T-cell (primary cell): ENCODE measurements around the gene ARHGDIG. TPM values are rescaled to one million over a fixed set of nuclear protein-coding genes. Genes with fewer than 3 reads are reported as not detected.
A peak's percentile ranks its signal among the peaks of the same experiment; 100 is the strongest.

Experiments used
- ATAC-seq, 4 experiments: fragments of 200-7000 bp in 3 of 4; fragments of 150-1000 bp in 1 of 4; cut with Tn5 transposase; replicated peaks in 1 of 4; 1 replicate in 3 of 4; 2 replicates in 1 of 4; pipeline ENCODE4 v1.10.0; 2021; ENCODE audit warnings: moderate library complexity in 3 of 4, mild to moderate bottlenecking in 2 of 4, moderate number of reproducible peaks in 1 of 4
- CTCF ChIA-PET, 2 donors: fragments of 300-600 bp; sonication (Branson Sonifier 250); formaldehyde crosslinking; loops; one replicate each; lab custom pipeline; 2022; ENCODE audit warnings: antibody characterized with exemption in 2 of 2; lab: Charles Lee
- POLR2A ChIA-PET, 2 donors: fragments of 300-600 bp; sonication (Branson Sonifier 250); formaldehyde crosslinking; loops; one replicate each; lab custom pipeline; 2022; ENCODE audit warnings: antibody characterized with exemption in 2 of 2; lab: Charles Lee
- DNase-seq, 35 experiments: peaks; one replicate each; pipeline versions ENCODE4 v3.0.0 to v3.0.0-alpha.2; 2013 to 2023
- H3K27ac ChIP-seq: one replicate; pipeline ENCODE4 v1.5.1; 2013; ENCODE audit warnings: low read length
- H3K27me3 ChIP-seq, 2 experiments: replicated peaks in 1 of 2; 1 replicate in 1 of 2; 2 replicates in 1 of 2; pipeline versions ENCODE4 v1.6.1 to v1.7.0; 2013; ENCODE audit warnings: low read length in 1 of 2, mixed read lengths in 1 of 2; ENCODE audit not compliant: control insufficient read depth in 2 of 2, insufficient read depth in 2 of 2; ENCODE audit errors: extremely low read depth in 1 of 2
- H3K36me3 ChIP-seq, 2 donors: 1 replicate in 1 of 2; 2 replicates in 1 of 2; pipeline versions ENCODE4 v1.6.1 to v1.7.0; 2013; ENCODE audit warnings: low read length in 1 of 2; ENCODE audit not compliant: control insufficient read depth in 2 of 2, insufficient read depth in 1 of 2; ENCODE audit errors: extremely low read depth in 1 of 2
- H3K4me1 ChIP-seq, 2 experiments: 1 replicate in 1 of 2; 2 replicates in 1 of 2; pipeline versions ENCODE4 v1.6.1 to v1.7.0; 2013; ENCODE audit warnings: low read length in 2 of 2, mixed read lengths in 1 of 2; ENCODE audit not compliant: insufficient read depth in 2 of 2, control insufficient read depth in 1 of 2; ENCODE audit errors: extremely low read depth in 1 of 2
- H3K4me3 ChIP-seq, 2 donors: 1 replicate in 1 of 2; 2 replicates in 1 of 2; pipeline versions ENCODE4 v1.5.1 to v1.7.0; 2013; ENCODE audit warnings: mild to moderate bottlenecking in 2 of 2, low read length in 1 of 2, moderate library complexity in 1 of 2; ENCODE audit not compliant: control insufficient read depth in 1 of 2; ENCODE audit errors: extremely low read depth in 1 of 2
- H3K9me3 ChIP-seq: 2 replicates; pipeline ENCODE4 v1.7.0; 2013
- H3K27ac Mint-ChIP-seq, 2 donors: one replicate each; pipeline ENCODE4 v1.8.0; 2020 to 2021; ENCODE audit warnings: mild to moderate bottlenecking in 2 of 2, mixed read lengths in 2 of 2
- H3K27me3 Mint-ChIP-seq, 2 donors: one replicate each; pipeline ENCODE4 v1.8.0; 2021 to 2022; ENCODE audit warnings: mixed read lengths in 2 of 2
- H3K36me3 Mint-ChIP-seq: one replicate; pipeline ENCODE4 v1.8.0; 2021; ENCODE audit warnings: mixed read lengths
- H3K4me1 Mint-ChIP-seq, 3 donors: one replicate each; pipeline ENCODE4 v1.8.0; 2020 to 2022; ENCODE audit warnings: mixed read lengths in 3 of 3, mild to moderate bottlenecking in 1 of 3
- H3K4me3 Mint-ChIP-seq, 3 donors: one replicate each; pipeline ENCODE4 v1.8.0; 2020 to 2022; ENCODE audit warnings: mild to moderate bottlenecking in 3 of 3, mixed read lengths in 3 of 3, moderate library complexity in 3 of 3
- H3K9me3 Mint-ChIP-seq, 3 donors: one replicate each; pipeline ENCODE4 v1.8.0; 2020 to 2022; ENCODE audit warnings: mixed read lengths in 3 of 3
- WGBS: methylation state at CpG from one replicate; pipeline ENCODE4 v1.1.5; 2013; ENCODE audit warnings: missing lambda C conversion rate; ENCODE audit not compliant: insufficient coverage; 5-methylcytosine and 5-hydroxymethylcytosine counted together
- total RNA-seq, 35 experiments: library from RNA in 6 of 35; stranded (reverse) in 6 of 35; fragments of 120-200 nt in 1 of 35; gene quantifications; one replicate each; pipeline versions ENCODE4 v1.2.1 to v1.2.4 and lab custom pipeline; 2013 to 2026

The ARHGDIG gene
- total RNA-seq, 5 donors from 2014 or later (not counting 1 experiment from before 2014, with no cell fraction given), result 0.40 to 1.6 (median 0.59) TPM; not detected in 2

DNA sequence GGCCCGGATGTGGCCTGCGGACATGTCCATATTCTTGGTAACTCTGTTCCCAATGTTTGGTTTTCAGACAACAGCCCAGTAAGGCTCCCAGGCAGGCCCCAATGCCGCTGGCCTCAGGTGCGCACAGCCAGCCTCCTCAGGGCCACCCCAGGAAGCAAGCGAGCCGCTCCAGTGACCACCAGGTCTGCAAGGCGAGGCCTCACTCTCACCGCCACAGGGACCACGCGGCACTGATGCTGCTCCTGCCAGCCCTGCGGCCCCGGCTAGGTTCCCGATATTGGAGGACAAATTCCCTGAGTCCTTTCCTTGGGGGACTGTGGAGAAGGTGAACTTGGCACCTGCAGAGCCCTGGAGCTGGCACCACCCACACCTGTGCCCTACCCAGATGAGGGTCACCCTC is 21.6 kb downstream of the ARHGDIG start:
- Mint-ChIP-seq H3K9me3 (no peaks in the 10 kb centered on the region), H3K4me3 (no peak overlapping the region), H3K27ac (no peak overlapping the region), H3K36me3 (peaks cover 5% of the 10 kb centered on the region), H3K27me3 (no peaks in the 10 kb centered on the region), H3K4me1 (peaks cover 1 to 9% (median 5%) of the 10 kb centered on the region in 3 donors)
- peaks cover 0 to 7% of the 10 kb centered on the region in 2 experiments for H3K4me1 ChIP-seq
- H3K9me3 ChIP-seq, result no peaks in the 10 kb centered on the region
- ChIA-PET POLR2A (no interaction called here), CTCF (no interaction called here)
- H3K27me3 ChIP-seq, result no peaks in the 10 kb centered on the region
- ATAC-seq (no peak), DNase-seq (no peak)
- 97% methylated on average over 7 of the region's 13 CpGs for WGBS
- no peak overlapping the region for H3K27ac ChIP-seq
- peaks cover 19 to 51% of the 10 kb centered on the region in 2 donors for H3K36me3 ChIP-seq
- H3K4me3 ChIP-seq, result no peak overlapping the region

DNA sequence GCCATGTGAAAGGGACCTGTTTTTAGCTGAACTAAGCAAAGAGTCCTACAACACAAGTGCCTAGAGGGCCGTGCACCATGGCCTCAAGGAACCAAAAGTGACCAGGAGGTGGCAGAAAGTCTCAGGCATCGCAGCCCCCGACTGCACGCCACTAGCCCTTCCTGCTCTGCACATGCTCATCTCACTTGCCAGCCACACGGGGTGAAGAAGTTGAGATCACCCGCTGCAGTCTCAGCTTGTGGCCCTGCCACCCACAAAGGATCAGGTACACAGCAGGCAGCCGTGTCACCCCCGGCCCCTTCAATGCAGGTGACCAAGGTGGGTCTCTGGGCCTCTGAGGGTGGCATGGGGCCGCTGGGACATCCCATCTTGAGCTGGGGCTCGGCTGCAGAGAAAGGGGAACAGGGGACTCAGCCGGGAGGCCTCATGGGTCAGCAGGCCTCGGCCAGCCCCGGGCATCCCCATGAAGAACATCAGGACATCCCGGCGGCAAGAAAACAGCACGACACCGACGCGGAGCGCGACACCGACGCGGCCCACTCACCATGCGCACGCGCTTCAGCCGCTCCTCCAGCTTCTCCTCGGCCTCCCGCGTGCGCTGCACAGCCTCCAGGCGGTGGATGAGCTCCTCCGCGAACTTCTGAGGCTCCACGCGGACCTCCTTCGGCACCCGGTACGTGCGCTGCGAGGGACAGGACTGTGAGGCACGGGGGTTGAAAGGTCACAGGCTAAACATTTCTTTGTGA is 23.5 kb downstream of the ARHGDIG start:
- Histone ChIP-seq H3K9me3 (no peaks in the 10 kb centered on the region), H3K36me3 (peaks cover 27 to 57% of the 10 kb centered on the region in 2 donors), H3K4me1 (peaks cover 2 to 27% of the 10 kb centered on the region in 2 experiments), H3K4me3 (no peak overlapping the region), H3K27me3 (no peaks in the 10 kb centered on the region), H3K27ac (no peak overlapping the region)
- peaks cover 5% of the 10 kb centered on the region for H3K36me3 Mint-ChIP-seq
- no peak overlapping the region for H3K27ac Mint-ChIP-seq
- H3K9me3 Mint-ChIP-seq, result no peaks in the 10 kb centered on the region
- peak in 2 of 4 experiments; percentile 36 to 63 for ATAC-seq
- 94% methylated on average over 41 of the region's 43 CpGs for whole genome bisulfite sequencing
- ChIA-PET POLR2A (interaction anchor here in 1 of 2 donors (0.6 kb wide), 1 partner anchor 156 kb away, joined by 6 read pairs; no protein-coding TSS in a partner anchor), CTCF (no interaction called here)
- no peaks in the 10 kb centered on the region for H3K27me3 Mint-ChIP-seq
- peaks cover 7 to 10% (median 9%) of the 10 kb centered on the region in 3 donors for H3K4me1 Mint-ChIP-seq
- no peak overlapping the region for H3K4me3 Mint-ChIP-seq
- DNase-seq, result peak in 3 of 35 experiments; percentile 26 to 43 (median 33)

DNA sequence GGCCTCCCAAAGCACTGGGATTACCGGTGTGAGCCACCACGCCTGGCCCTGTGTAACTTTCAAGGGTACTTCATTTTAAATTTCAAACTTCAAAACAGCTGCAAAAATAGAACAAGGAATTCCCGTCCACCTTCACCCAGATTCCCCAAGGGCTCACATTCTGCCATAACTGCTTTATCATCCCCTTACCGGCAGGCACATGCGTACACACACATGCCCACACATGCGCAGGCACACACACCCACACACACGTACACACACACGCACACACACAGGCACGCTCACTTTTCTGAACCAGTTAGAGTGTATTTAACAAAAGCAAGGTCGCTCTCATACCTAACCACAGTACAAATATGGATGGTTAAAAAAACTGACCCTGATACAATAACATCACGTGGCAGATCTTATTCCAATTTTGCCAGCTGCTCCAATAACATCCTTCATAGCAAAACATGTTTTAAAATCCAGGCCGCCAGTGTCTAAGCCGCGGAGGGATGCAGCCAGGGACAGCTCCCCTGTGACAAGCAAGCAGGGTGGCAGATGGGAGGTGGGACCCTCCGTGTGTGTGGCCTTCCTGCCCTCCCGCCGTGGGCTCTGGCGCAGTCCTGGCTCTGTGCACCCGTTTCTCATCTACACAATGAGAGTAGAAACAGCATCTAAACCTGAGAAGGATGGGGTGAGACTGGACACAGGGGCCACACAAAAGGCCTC is 25.7 kb downstream of the ARHGDIG start:
- peaks cover 15 to 18% (median 16%) of the 10 kb centered on the region in 3 donors for H3K4me1 Mint-ChIP-seq
- DNase-seq (no peak), ATAC-seq (no peak)
- Histone ChIP-seq H3K36me3 (peaks cover 21 to 60% of the 10 kb centered on the region in 2 donors), H3K9me3 (no peaks in the 10 kb centered on the region), H3K27me3 (no peaks in the 10 kb centered on the region), H3K4me3 (no peak overlapping the region), H3K27ac (no peak overlapping the region), H3K4me1 (peaks cover 4 to 36% of the 10 kb centered on the region in 2 experiments)
- no peak overlapping the region for H3K27ac Mint-ChIP-seq
- ChIA-PET POLR2A (no interaction called here), CTCF (no interaction called here)
- WGBS, result 100% methylated on average over 9 of the region's 19 CpGs
- H3K36me3 Mint-ChIP-seq, result peaks cover 7% of the 10 kb centered on the region
- no peaks in the 10 kb centered on the region for H3K27me3 Mint-ChIP-seq
- no peaks in the 10 kb centered on the region for H3K9me3 Mint-ChIP-seq
- H3K4me3 Mint-ChIP-seq, result no peak overlapping the region

DNA sequence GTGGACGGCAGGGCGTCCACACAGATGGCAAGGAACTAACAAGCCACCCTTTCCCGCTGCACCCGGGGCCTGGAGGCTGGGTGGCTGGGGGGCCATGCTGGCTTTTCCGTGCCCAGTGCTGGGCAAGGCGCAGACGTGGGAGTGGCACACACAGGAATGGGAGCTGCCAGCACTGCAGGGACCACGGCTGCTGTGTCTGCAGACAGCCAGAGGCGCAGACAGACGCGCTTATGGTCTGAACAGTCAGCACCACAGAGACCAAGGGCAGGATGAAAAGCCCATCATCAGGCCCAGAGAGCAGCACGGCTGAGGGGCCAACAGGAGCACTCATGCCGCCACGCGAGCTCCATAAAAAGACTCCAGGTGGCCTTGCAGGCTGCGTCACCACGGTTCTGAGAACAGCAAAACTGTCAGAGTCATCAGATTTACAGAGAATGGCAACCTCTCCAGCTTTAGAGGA is 26.6 kb downstream of the ARHGDIG start:
- H3K27ac ChIP-seq, result no peak overlapping the region
- no peak overlapping the region for H3K4me3 ChIP-seq
- Mint-ChIP-seq H3K27me3 (no peaks in the 10 kb centered on the region), H3K4me1 (peaks cover 15 to 18% (median 16%) of the 10 kb centered on the region in 3 donors), H3K9me3 (no peaks in the 10 kb centered on the region), H3K4me3 (no peak overlapping the region), H3K36me3 (peaks cover 10% of the 10 kb centered on the region), H3K27ac (no peak overlapping the region)
- peaks cover 4 to 36% of the 10 kb centered on the region in 2 experiments for H3K4me1 ChIP-seq
- ATAC-seq (no peak), DNase-seq (no peak)
- peaks cover 25 to 56% of the 10 kb centered on the region in 2 donors for H3K36me3 ChIP-seq
- no peaks in the 10 kb centered on the region for H3K9me3 ChIP-seq
- CTCF ChIA-PET, result no interaction called here
- WGBS, result 96% methylated on average over 16 of the region's 17 CpGs
- POLR2A ChIA-PET, result no interaction called here
- H3K27me3 ChIP-seq, result no peaks in the 10 kb centered on the region

DNA sequence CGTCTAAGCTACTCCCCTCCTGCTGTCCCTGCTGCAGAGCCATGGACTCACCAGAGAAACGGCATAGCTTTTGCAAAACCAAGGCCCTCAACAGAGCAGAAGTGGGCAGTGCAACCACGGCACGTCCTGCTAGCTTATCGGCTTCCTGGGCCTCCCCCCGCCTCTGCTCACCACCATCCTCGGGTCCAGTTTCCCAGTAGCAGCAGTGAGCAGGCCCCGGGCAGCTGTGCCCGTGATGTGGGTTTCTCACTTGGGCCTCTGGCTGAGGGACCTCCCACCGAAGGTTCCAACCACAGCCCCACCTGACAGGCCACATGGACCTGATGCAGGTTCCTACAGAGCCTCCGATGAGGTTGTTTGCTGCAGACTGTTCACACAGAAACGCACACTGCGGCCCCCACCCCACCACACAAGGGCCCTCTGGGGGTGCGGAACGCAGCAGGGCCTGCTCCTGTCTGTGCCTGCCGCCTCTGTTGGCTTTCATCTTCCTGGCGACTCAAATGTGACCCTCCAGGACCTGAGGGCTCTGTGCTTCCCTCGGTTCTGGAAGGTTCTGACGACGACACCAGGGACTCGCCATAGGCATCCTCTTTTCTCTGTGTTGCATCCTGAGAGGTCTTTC is 27.4 kb downstream of the ARHGDIG start:
- ChIA-PET POLR2A (no interaction called here), CTCF (no interaction called here)
- Histone ChIP-seq H3K9me3 (no peaks in the 10 kb centered on the region), H3K36me3 (peaks cover 21 to 53% of the 10 kb centered on the region in 2 donors), H3K4me1 (peaks cover 4 to 36% of the 10 kb centered on the region in 2 experiments), H3K27ac (no peak overlapping the region), H3K4me3 (no peak overlapping the region), H3K27me3 (no peaks in the 10 kb centered on the region)
- DNase-seq (peak in 1 of 35 experiments; percentile 31), ATAC-seq (peak in 1 of 4 experiments; percentile 7)
- Mint-ChIP-seq H3K36me3 (peaks cover 14% of the 10 kb centered on the region), H3K27me3 (no peaks in the 10 kb centered on the region), H3K9me3 (no peaks in the 10 kb centered on the region), H3K4me3 (no peak overlapping the region), H3K27ac (no peak overlapping the region), H3K4me1 (peaks cover 16 to 18% (median 17%) of the 10 kb centered on the region in 3 donors)
- WGBS, result 77% methylated on average over 20 of the region's 21 CpGs

DNA sequence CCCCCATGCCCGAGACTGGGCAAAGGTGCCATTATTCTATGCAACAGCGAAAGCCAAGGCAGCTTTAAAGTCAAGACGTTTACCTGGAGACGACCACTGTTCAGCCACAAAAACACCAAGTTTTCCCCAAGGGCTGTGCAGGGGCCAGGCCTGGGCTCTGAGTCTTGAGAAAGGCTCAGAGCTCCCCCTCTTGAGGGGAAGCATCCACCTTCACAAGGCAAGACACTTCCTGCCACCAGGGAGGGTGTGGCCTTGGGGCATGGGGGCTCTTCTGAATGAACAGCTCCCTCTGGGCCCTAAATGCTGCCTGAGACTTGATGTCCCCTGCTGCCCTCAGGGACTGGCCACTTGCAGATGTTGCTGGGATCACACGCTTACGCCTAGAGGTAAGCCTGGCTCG is 29.1 kb downstream of the ARHGDIG start:
- Mint-ChIP-seq H3K27me3 (no peaks in the 10 kb centered on the region), H3K36me3 (peaks cover 24% of the 10 kb centered on the region), H3K27ac (peak overlapping the region; percentile 54 to 67), H3K9me3 (no peaks in the 10 kb centered on the region), H3K4me3 (no peak overlapping the region), H3K4me1 (peaks cover 17 to 20% (median 18%) of the 10 kb centered on the region in 3 donors)
- CTCF ChIA-PET, result no interaction called here
- H3K27me3 ChIP-seq, result no peaks in the 10 kb centered on the region
- no peak overlapping the region for H3K4me3 ChIP-seq
- peaks cover 4 to 36% of the 10 kb centered on the region in 2 experiments for H3K4me1 ChIP-seq
- H3K27ac ChIP-seq, result no peak overlapping the region
- POLR2A ChIA-PET, result no interaction called here
- H3K36me3 ChIP-seq, result peaks cover 26 to 60% of the 10 kb centered on the region in 2 donors
- ATAC-seq (peak; percentile 60 to 85 (median 76)), DNase-seq (peak in 8 of 35 experiments; percentile 11 to 53 (median 27))
- no peaks in the 10 kb centered on the region for H3K9me3 ChIP-seq
- whole genome bisulfite sequencing, result 91% methylated on average over 5 of the region's 7 CpGs
